Superior temporal gyrus (tissue), 1 donor: Measurements from ENCODE around the gene MLXIP.
"Not testable (repeated sequence)": the region's sequence is repeated elsewhere in the genome, so short reads cannot be mapped to it uniquely, and the experiment has no call there.

Experiments used
- DNase-seq: peaks from one replicate; pipeline ENCODE4 v3.0.0-alpha.2; 2016; ENCODE audit errors: extremely low spot score

The MLXIP gene

DNA sequence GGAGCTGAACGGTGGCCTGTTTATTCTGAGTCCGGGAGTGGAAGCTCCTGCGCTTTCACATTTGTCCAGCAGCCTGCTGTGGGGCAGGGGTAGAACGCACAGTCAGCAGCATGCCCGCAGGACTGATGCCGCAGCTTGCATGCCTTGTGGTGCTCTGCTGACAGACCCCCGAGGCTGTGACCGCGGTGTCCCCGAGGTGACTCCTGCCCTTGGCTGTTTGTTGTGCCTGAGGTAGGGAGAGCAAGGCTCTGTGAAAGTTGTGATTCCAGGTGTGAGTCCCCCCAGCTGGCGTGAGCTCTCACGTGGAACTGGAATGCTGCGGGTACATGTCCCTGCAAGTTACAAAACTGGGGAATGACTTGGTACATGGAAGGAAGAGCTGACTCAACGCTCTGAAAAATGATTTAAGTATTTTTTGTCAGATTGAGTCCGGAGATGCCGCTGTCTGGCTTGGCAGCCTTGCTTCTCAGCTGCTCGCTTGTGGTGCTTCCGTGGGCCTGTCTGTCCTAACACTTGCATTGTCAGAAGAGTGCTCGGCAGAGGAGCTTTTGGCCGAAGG lies 18.1 kb downstream of the MLXIP start:
- DNase-seq: peak; percentile 42

DNA sequence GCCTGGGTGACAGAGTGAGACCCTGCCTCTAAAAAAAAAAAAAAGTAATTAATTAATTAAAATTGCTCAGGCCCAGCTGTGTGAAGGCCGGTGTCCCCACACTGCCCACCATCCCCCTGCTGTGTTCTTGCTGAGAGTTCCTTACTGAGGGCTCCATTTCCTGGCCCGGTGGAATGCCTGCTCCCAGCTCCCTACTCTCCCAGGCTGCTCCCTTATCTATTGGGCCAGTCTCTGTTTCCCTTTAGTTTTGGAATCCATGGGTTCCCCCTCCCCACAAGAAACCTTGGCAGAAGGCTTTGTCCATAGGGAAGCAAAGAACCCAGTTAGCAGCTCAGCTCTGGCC lies 19.0 kb downstream of the MLXIP start:
- no peak for DNase-seq

DNA sequence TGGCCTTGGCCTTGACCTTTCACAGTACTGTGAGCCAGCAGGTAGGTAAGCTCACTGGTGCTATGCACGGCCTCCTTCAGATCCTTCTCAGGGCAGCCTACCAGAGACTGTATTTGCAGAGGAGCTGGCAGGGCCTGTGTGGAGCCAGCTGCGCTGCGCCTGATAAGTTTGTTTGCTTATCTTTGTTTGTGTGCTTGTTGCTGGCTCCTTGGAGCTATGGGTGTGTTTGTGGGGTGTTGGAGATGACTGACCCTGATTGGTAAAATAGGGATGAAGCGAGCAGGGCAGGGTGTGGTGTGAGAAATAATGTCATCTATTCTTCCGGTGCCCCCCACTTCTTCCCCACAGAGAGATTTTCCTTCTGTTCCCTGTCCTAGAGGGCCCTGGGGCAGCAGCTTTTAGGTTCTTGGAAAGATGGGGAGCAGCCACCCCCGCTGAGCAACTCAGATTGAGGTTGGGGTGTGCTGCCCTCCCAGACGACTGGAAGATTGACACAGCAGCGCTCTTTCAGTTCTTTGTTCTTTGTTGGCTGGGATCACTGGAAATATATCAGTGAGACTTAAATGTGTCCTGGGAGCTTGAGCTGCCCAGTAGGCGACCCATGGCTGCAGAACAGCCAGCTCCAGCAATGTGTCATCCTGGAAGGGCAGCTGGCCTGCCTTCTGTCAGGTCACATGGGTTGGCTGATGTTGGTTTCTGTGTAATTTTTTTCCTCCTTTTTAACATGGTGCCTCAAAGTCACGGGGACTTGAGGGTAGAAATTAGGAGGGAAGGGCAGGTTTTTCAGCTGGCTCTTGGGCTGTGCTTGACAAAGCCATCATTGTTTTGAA lies 19.6 kb downstream of the MLXIP start:
- DNase-seq: peak; percentile 89

DNA sequence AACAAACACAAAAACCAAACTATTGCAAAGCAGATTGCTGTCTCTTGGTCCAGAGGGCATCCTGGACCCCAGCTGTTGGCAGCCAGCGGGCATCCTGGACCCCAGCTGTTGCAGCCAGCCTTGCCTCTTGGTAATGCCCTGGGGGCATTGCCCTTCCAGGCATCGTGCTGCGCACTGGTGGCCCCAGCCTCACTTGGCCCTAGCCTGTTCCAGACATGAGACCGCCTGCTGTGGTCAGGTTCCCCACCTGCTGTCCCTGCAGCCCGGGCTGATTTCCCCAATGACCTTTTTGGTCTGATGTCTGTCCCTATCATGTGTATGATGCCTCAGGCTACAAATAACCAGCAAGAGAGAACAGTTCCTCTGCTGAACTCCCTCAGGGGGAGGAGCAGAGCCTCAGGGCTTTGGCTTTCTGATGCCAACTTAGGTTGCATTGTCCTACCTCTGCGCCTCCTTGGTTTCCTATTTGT lies 20.8 kb downstream of the MLXIP start:
- no peak for DNase-seq

DNA sequence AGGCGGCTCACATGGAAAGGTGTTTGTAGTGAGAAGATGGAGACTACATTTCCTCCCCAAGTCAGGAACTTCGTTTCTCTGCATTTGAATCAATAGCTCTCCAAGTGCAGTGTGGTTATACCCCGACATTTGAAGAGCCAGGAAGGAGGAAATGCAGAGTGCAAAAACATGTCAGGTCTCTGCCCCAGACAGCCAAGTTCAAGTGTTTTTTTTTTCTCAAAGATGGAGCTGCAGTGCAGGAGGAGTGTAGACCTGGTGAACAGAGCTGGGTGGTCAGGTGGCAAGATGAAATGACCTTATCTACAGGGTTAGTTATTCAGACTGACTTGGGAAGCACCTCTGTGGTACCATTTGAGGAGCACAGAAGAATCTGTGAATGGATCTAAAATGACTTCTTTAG lies 21.3 kb downstream of the MLXIP start:
- DNase-seq: no peak

DNA sequence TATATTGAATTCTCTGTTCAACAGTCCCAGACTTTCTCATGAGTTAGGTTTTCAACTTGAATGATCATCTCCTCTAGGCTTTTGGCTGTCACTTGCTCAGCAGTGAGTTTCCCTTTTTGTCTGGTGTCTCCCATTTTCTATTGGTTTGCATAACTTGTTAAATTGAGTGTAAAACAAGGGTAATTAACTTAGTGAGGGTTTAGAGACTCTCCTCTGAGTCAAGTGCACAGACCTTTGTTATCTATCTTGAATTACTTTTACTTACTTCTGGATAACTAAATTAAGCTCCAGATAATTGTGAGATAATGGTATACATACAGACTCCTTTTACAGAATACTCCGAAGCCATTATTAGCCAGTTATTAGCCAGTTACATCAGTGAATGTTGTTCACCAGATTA lies 22.0 kb downstream of the MLXIP start:
- DNase-seq: no peak

DNA sequence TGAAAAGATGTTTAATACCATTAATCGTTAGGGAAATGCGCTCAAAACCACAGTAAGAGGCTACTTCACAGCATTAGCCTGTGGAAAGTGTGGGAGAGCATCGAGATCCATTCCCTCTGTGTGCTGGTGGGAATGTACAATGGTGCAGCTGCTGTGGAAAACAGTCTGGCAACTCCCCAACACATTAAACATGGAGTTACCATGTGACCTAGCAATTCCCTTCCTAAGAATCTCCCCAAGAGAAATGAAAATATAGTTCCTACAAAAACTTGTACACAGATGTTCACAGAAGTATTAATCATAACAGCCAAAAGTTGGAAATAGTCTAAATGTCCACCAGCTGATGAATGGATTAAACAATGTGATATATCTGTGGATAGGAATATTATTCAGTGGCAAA lies 23.8 kb downstream of the MLXIP start:
- no peak for DNase-seq

DNA sequence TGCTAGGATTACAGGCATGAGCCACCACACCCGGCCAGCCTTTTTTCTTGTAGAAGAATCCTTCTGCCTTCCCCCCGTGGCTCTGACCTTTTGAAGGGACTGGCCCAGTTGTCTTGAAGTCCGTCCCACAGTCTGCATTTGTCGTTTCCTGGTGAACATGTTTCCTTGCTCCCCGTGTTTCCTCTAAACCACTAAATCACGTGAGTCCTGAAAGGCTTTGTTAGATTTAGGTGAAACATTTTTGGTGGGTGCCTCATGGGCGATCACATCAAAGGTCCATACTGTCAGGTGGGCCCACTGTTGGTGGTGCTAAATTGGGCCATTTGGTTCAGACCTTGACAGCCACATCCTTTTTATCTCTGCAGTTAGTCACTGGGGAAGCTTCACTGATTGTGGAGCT lies 26.3 kb downstream of the MLXIP start:
- DNase-seq: no peak

DNA sequence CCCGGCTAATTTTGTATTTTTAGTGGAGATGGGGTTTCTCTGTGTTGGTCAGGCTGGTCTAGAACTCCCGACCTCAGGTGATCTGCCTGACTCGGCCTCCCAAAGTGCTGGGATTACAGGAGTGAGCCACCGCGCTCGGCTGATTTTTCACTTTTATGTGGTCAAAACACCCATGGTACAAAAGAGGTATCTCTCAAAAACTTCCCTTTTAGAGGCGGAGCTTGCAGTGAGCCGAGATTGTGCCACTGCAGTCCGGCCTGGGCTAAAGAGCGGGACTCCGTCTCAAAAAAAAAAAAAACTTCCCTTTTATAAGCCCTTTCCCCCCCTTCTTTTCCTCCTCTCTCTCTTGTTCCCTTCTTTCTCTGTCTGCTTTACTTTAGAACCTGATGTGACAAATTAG lies 26.9 kb downstream of the MLXIP start:
- DNase-seq: not testable (repeated sequence)

DNA sequence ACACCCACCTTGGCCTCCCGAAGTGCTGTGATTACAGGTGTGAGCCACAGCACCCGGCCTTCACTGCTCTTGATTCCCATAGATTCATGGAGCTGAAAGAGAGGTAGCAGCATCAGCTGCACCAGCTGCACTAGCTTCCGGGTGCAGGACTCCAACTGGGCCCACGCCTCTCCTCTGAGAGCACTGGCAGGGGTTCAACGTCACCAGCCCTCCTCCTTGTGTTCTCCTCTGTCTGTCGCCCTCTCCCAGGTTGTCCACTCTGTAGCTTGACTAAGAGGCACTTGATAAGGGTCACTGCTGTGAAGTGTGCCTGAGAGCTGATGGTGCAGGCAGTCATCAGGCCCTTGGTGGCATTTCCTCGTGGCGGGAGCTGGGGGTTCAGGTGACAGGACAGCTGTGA lies 28.3 kb downstream of the MLXIP start:
- DNase-seq: peak; percentile 33

DNA sequence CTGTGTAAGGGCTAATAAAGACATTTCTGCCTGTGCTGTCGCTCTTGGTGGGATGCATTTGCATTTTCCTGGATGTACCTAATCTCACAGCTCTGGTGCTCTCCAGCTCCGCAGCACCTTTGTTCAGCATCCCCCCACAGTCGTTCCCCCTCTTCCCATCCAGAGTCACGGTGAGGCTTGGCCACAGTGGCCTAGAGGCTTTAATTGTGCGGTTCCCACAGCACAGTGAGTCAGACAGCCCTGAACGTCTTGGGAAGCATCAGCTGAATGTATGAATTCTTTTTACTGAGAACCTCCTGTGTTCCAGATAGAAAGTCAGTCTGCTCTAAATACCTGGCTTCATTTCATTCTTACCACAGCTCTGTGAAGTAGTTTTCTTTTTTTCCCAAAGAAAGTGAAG lies 28.7 kb downstream of the MLXIP start:
- DNase-seq: no peak

DNA sequence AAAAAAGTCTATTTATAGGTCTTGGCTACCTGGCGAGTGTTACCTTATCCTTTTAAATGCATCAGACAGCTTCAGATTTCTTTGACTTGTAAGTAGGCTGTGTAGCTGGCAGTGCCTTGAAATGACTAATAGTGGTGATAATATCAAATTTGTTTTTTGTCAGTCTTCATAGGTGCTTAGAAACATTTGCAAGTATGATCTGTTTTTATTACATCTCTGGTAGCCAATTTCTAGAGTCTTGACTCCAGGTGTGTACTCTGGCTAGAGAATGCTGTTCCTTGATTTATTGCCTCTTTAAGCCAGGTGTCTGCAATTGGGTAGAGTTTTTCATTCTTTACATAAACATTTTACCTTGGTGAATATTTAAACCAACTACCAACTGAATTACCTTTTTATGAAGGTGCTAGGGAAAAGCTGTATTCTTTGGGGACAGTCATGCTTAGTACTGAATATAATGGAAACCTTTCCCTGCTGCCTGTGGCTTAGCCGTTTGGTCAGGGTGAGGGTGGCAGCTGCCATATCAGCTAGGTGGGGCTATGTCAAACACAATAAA lies 32.6 kb downstream of the MLXIP start:
- DNase-seq: no peak

DNA sequence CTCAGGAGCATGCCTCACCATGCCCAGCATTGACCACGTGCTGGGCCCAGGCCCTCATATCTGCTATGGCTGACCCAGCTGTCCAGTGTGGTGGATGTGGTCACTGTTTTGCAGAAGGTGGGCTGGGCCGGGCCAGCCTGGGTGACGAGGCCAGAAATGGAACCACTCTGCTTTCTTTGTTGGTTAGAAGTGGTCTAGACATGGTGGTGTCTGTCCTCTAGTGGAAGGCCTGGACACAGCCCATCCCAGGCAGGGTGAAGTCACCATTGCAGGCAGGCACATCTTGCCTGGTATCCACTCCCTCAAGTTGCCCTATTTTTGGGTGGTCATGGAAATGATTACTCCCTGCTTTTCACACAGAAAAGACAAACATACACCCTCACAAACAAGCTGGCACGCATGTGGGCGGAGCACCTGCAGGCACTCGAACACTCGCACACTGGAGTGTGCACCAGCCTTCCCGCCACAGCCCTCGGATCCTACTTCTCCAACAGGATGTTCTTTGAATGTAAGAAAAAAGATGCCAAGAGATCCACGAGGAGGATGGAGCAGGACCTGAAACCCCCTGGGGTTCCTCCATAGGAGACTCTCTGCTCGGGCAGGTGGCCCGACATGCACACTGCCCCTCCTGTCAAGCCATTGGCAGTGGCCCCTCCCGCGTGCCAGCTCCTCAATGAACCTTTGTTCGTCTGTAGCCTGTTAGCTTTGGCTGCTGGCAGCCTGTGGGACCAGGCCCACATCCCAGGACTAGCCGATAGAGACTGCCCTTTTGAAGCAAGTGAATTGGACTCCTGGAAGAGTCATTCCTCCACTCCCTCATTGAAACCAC lies 38.4 kb downstream of the MLXIP start:
- peak; percentile 95 for DNase-seq

DNA sequence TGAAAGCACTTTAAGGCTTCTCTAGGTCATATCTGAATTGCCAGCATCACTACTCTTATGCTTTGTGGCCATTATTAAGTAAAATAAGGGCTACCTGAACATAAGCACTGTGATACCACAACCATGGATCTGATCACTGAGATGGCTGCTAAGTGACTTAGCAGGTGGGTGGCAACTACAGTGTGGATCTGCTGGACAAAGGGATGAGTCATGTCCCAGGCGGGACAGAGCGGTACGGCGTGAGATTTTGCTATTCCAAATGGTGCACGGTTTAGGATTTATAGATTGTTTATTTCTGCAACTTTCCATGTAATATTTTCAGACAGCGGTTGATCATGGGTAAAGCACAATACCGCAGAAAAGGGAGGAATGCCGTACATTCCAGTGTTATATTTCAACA lies 39.4 kb downstream of the MLXIP start:
- peak; percentile 66 for DNase-seq

DNA sequence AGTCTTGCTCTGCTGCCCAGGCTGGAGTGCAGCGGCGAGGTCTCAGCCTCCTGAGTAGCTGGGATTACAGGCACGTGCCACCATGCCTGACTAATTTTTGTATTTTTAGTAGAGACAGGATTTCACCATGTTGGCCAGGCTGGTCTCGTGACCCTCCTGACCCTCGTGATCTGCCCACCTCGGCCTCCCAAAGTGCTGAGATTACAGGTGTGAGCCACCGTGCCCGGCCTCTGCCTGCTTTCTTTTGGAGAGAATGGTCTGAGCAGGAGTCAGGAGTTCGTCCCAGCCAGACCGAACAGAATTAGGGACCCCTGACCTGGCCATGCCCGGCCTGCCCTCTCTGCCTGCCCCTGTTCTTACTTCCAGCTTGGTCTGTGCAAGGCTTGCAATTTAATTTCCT lies 42.8 kb downstream of the MLXIP start:
- DNase-seq: not testable (repeated sequence)

DNA sequence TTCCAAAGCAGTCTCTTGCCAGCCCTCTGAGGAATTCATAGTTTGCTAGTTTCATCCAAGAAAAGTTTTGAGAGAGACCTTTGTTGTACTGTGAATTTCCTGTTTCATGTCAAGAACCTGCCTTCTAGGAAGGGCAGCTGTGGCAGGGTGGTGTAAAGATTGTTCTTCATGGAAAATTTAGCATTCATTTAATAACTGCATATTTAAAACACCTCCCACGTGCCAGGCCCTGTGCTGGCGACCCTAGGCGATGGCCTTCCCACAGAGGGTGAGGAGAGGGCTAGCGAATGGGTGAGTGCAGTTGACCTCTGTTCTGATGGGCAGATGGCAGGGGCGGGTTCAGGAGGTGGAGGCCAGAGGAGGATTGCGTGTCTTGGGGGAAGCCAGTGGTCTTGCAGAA lies 43.2 kb downstream of the MLXIP start:
- no peak for DNase-seq

DNA sequence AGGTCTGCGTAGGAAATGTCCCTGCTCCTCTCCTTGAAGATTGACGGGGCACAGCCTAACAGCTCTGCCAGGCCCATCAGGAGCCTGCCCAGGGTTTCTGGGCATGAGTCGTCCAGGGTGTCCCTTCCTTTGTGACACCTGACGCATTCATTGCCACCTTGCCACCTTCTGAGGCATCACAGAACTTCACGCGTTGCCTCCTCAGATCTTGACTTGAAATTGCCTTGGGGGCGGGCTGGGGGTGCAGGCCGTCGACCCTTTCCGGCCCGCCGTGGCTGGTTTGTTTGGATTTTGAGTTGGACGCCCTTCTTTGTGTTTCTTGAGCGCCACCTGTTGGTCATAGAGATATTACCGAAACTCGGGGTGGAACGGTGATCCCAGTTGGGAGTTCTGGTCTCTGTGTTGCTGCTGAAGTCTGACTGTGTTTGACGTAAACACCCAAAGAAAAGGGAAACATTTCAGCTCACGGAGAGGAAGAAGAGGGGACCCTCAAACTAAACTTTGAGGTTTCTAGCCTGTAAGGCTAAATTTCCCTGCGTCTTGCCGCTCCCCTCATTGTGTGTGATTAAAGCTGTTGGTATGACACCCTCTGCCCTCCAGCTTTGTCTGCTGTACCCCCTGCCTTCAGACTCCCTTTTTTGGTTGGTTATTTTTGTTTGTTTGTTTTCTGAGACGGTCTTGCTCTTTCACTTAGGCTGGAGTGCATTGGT lies 44.6 kb downstream of the MLXIP start:
- DNase-seq: peak; percentile 92

DNA sequence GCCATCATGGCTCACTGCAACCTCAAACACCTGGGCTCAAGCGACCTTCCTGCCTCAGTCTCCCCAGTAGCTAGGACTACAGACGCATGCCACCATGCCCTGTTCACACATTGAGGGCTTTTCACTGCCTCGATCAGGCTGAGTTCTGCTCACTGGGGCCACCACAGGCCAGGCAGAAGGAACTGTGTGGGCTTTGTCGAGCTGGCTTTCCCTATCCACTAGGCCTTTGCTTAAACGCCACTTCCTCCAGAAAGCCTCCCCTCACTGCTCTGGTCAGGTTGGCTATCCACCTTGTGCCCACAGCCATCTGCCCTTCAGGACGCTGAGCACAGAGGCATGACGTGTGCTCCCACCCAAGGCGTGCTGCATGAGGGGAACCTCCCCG lies 45.2 kb downstream of the MLXIP start:
- no peak for DNase-seq

DNA sequence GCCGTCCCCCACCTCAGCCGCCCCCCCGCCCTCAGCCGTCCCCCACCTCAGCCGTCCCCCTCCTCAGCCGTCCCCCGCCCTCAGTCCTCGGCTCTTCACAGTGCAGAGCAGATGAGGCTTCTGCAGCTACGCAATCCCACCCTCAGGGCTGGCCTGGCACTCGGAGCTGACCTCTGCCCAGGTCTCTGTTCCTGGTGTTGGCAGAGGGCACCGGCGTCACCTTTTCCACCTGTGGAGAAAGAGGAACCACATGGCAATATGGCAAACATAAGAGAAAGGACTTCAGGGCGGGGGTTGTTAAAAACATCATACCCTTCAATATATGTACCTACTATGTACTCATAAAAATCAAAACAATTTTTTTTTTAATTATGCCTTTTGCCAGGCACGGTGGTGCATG lies 45.8 kb downstream of the MLXIP start:
- DNase-seq: no peak

DNA sequence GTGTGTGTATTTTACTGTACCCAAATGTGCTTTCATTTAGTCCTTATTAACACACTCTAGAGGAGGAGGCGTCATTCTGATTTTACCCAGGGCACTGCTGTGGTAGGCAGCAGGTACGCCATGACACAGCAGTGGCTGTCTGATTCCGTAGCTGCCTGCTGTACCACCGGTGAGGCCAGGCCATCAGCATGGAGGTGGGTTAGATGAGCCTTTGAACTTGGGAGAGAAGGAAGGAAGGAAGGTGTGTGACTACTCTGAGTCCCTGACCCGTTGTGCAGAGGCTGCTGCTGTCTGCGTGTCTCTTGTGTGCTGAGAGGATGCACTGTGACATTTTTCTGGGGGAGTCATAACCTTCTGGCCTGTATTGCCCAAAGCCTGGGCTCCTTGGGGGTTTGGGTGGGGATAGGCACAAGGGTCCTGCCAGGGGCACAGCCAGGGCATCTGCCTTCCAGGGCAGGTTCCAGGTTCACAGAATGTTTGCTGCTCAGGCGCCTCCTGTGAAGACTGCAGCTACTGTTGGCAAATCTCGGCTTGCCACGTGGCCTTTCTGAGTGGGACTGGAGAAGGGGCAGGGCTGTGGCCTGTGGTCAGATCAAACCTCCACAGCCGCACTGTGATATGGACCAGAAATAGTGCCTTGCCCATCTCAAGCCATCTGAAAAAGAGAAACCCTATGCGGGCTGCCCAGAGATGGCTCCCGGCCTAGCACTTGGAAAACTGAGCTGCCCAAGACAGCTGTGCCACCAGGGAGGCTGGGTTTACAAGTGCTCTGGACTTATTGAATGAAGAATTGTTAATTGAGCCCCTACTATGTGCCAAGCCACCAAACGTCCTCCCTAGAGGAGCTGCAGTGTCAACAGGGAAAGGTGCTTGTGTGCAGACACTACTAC lies 47.1 kb downstream of the MLXIP start:
- DNase-seq: no peak

DNA sequence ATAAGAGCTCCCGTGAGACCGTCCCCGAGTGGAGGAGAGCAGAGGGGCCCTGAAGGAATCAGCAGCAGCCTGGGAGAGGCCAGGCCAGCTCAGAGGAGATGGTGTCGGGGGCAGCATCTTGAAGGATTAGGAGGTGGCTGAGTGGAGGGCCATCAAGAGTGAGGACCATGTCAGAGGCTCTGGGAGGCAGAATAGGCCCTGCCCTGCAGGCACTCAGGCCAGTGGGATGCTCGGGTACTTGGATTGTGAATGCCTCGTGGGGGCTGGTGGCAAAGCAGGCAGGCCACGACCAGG lies 47.7 kb downstream of the MLXIP start:
- no peak for DNase-seq
